ENCODE measurements around the gene CIPC.

CIPC gene

DNA sequence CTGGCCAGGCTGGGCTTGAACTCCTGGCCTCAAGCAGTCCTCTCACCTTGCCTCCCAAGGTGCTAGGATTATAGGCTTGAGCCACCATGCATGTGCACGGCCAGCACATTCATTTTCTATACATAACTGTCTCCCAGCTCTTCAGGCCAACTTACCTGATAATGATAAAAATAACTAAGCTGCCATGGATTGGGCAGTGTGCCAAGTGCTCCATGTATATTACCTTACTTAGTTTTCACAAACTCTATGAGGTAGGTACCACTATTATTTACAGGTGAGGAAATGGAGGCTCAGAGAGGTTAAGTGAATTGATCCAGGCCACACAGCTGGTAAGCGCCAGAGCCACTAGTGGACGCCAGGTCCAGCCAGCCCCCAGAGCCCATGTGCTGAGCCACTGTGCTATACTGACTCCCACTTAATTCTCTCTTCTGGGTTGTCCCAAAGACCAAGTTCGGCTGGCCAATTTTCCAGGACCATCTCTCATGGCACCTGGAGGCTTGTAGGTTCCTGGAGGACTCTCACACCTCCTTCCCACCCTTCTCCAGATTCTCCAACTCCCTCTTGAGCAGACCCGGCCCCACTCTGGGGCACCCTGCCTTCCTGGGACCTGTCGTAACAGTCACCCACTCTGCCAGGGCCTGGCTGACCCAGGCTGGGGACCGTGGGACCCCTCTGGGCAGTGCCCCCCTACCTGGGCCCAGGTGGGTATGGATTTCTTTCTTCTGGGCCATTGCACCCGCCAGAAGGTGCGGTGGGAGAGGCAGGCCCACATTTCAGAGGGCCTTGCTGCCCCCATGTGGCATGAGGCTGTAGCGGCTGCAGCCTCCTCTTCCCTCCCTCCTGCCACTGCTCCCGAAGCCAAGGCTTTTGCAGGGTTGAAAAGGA is 30.2 kb upstream of the CIPC start:
- Histone ChIP-seq H3K79me2 (ENCODE audit: control insufficient read depth, insufficient read depth, low read length, poor library complexity) (no peaks in the 10 kb centered on the region), H3K4me2 (ENCODE audit: low read length) (no peak overlapping the region), H3K14ac (ENCODE audit: low read length) (no peak overlapping the region), H3K9ac (ENCODE audit: low read length) (no peak overlapping the region), H2BK5ac (ENCODE audit: low read depth, low read length, poor library complexity) (no peak overlapping the region), H3K79me1 (ENCODE audit: low read length) (no peaks in the 10 kb centered on the region), H3K18ac (ENCODE audit: low read length) (no peak overlapping the region), H3K27ac (ENCODE audit: low read depth, low read length) (no peak overlapping the region), H3K36me3 (ENCODE audit: control insufficient read depth in 1 of 2, insufficient read depth in 2 of 2, low read length in 2 of 2) (no peaks in the 10 kb centered on the region), H3K27me3 (ENCODE audit: insufficient read depth, low read length) (no peaks in the 10 kb centered on the region), H3K23ac (ENCODE audit: low read length) (no peak overlapping the region), H3K4ac (ENCODE audit: low read depth, low read length) (no peak overlapping the region), H4K12ac (ENCODE audit: low read depth, low read length) (no peak overlapping the region), H3K4me1 (ENCODE audit: control insufficient read depth in 1 of 2, insufficient read depth in 2 of 2, low read length in 2 of 2) (peaks cover 6% of the 10 kb centered on the region in 2 experiments), H2BK120ac (ENCODE audit: insufficient read depth, low read length, poor library complexity) (no peak overlapping the region), H4K91ac (ENCODE audit: low read depth, low read length) (no peak overlapping the region), H2AK5ac (ENCODE audit: low read length) (peak overlapping the region; percentile 73), H2AFZ (ENCODE audit: insufficient read depth, low read length, poor library complexity) (no peak overlapping the region), H3K9me3 (ENCODE audit: insufficient read depth, low read depth, low read length) (peaks cover 2% of the 10 kb centered on the region), H3K4me3 (ENCODE audit: low read depth, low read length) (no peak overlapping the region), H4K8ac (ENCODE audit: low read depth, low read length) (no peak overlapping the region), H2BK12ac (ENCODE audit: low read length) (no peak overlapping the region)
- DNase-seq: peak; percentile 59 to 69
- WGBS (ENCODE audit: extremely low coverage, insufficient coverage, insufficient read length): no CpG with 5 or more reads among the region's 11 CpGs

DNA sequence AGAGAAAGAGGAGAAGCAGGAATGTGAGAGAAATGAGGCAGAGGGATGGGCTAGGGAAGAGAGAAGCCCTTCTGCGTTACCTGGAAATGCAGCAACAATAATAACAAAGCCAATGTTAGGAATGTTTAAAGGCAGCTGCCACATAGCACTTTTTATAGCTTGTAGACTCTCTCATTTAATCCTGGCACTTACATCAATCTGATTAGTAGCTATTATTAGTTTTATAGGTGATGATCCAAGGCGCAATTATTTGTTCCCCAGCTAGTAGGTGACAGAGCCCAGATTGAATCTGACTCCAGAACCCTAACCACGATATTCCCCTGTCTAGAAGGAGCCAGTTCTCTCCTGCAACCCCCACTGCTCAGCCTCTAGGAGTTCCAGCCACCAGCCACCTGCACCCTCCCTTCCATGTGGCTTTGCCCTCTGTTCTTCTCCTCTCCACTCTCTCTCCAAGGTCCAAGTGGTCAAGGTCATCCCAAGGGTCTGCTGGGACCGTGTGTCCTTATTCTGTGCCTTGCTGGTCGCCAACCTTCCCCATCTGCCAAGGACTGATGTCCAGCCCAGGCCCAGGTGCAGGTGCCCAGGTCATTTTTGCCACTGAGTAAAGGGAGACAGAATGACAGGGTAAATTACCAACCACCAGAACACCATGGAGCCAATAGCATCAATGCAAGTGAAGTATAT is 29.4 kb upstream of the CIPC start:
- no peak for DNase-seq
- Histone ChIP-seq H4K12ac (ENCODE audit: low read depth, low read length) (no peak overlapping the region), H3K4me2 (ENCODE audit: low read length) (no peak overlapping the region), H3K27ac (ENCODE audit: low read depth, low read length) (no peak overlapping the region), H3K4ac (ENCODE audit: low read depth, low read length) (no peak overlapping the region), H4K91ac (ENCODE audit: low read depth, low read length) (no peak overlapping the region), H3K9me3 (ENCODE audit: insufficient read depth, low read depth, low read length) (peaks cover 2% of the 10 kb centered on the region), H3K79me2 (ENCODE audit: control insufficient read depth, insufficient read depth, low read length, poor library complexity) (no peaks in the 10 kb centered on the region), H3K4me3 (ENCODE audit: low read depth, low read length) (no peak overlapping the region), H2BK120ac (ENCODE audit: insufficient read depth, low read length, poor library complexity) (no peak overlapping the region), H2BK5ac (ENCODE audit: low read depth, low read length, poor library complexity) (no peak overlapping the region), H3K36me3 (ENCODE audit: control insufficient read depth in 1 of 2, insufficient read depth in 2 of 2, low read length in 2 of 2) (no peaks in the 10 kb centered on the region), H3K27me3 (ENCODE audit: insufficient read depth, low read length) (no peaks in the 10 kb centered on the region), H3K23ac (ENCODE audit: low read length) (no peak overlapping the region), H3K18ac (ENCODE audit: low read length) (no peak overlapping the region), H3K14ac (ENCODE audit: low read length) (no peak overlapping the region), H3K9ac (ENCODE audit: low read length) (no peak overlapping the region), H2AK5ac (ENCODE audit: low read length) (peak overlapping the region; percentile 21), H3K79me1 (ENCODE audit: low read length) (no peaks in the 10 kb centered on the region), H2AFZ (ENCODE audit: insufficient read depth, low read length, poor library complexity) (no peak overlapping the region), H3K4me1 (ENCODE audit: control insufficient read depth in 1 of 2, insufficient read depth in 2 of 2, low read length in 2 of 2) (peaks cover 6% of the 10 kb centered on the region in 2 experiments), H2BK12ac (ENCODE audit: low read length) (no peak overlapping the region), H4K8ac (ENCODE audit: low read depth, low read length) (no peak overlapping the region)
- WGBS (ENCODE audit: extremely low coverage, insufficient coverage, insufficient read length): no CpG with 5 or more reads among the region's 5 CpGs

DNA sequence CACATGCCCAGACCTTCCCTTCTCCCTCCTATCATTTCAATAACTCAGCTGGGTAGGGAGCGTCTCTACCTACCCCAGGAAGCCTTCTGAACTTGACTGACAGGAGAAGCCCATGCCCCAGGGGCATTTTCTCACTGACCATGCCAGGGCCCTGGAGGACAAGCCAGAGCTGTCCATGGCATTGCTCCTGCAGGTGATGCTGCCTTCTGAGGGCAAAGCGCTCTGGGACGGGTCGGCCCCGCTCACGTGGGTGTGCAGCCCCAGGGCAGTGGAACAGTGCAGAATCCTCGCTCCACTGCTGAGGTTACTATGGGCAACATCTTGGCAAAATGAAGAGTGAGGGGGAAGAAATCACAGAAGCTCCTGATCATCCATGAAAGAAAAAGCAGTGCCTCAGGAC is 28.5 kb upstream of the CIPC start:
- H3K27me3 ChIP-seq (ENCODE audit: insufficient read depth, low read length): no peaks in the 10 kb centered on the region
- no CpG with 5 or more reads among the region's 7 CpGs for WGBS (ENCODE audit: extremely low coverage, insufficient coverage, insufficient read length)
- peaks cover 6% of the 10 kb centered on the region in 2 experiments for H3K4me1 ChIP-seq (ENCODE audit: control insufficient read depth in 1 of 2, insufficient read depth in 2 of 2, low read length in 2 of 2)
- no peak overlapping the region for H2BK120ac ChIP-seq (ENCODE audit: insufficient read depth, low read length, poor library complexity)
- no peak overlapping the region for H3K18ac ChIP-seq (ENCODE audit: low read length)
- H2BK12ac ChIP-seq (ENCODE audit: low read length): no peak overlapping the region
- H3K4ac ChIP-seq (ENCODE audit: low read depth, low read length): no peak overlapping the region
- H3K23ac ChIP-seq (ENCODE audit: low read length): no peak overlapping the region
- no peaks in the 10 kb centered on the region for H3K79me2 ChIP-seq (ENCODE audit: control insufficient read depth, insufficient read depth, low read length, poor library complexity)
- no peak overlapping the region for H2AFZ ChIP-seq (ENCODE audit: insufficient read depth, low read length, poor library complexity)
- no peak overlapping the region for H2BK5ac ChIP-seq (ENCODE audit: low read depth, low read length, poor library complexity)
- peaks cover 4% of the 10 kb centered on the region for H3K9me3 ChIP-seq (ENCODE audit: insufficient read depth, low read depth, low read length)
- no peak overlapping the region for H3K14ac ChIP-seq (ENCODE audit: low read length)
- H3K27ac ChIP-seq (ENCODE audit: low read depth, low read length): no peak overlapping the region
- no peak overlapping the region for H4K8ac ChIP-seq (ENCODE audit: low read depth, low read length)
- H3K36me3 ChIP-seq (ENCODE audit: control insufficient read depth in 1 of 2, insufficient read depth in 2 of 2, low read length in 2 of 2): no peaks in the 10 kb centered on the region
- H3K79me1 ChIP-seq (ENCODE audit: low read length): no peaks in the 10 kb centered on the region
- no peak for DNase-seq
- H2AK5ac ChIP-seq (ENCODE audit: low read length): no peak overlapping the region
- H4K91ac ChIP-seq (ENCODE audit: low read depth, low read length): no peak overlapping the region
- no peak overlapping the region for H3K4me3 ChIP-seq (ENCODE audit: low read depth, low read length)
- H4K12ac ChIP-seq (ENCODE audit: low read depth, low read length): no peak overlapping the region
- H3K4me2 ChIP-seq (ENCODE audit: low read length): no peak overlapping the region
- H3K9ac ChIP-seq (ENCODE audit: low read length): no peak overlapping the region

DNA sequence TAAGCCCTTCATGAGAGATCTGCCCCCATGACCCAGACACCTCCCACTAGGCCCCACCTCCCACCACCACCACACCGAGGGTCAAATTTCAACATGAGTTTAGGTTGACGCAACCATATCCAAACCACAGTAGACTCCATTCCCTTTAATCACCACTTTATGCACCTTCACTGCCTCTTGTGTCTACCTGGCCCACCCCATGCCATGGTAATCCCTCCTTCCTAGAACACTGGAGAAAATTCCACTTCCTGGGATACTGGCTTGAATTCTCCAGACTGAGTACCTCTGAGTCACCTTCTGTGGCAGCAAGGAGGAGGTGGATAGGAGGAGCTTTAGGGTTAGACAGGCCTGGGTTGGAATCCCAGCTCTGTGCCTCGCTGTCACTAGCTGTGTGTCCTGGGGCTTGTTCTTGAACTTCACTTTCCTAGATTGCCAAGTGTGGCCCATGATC is 26.1 kb upstream of the CIPC start:
- H3K14ac ChIP-seq (ENCODE audit: low read length): no peak overlapping the region

More for the DNA sequence above, 26.1 kb upstream of the CIPC start:
- no peak overlapping the region for H4K91ac ChIP-seq (ENCODE audit: low read depth, low read length)
- no peak overlapping the region for H2BK5ac ChIP-seq (ENCODE audit: low read depth, low read length, poor library complexity)
- H3K27ac ChIP-seq (ENCODE audit: low read depth, low read length): no peak overlapping the region
- H3K4me3 ChIP-seq (ENCODE audit: low read depth, low read length): no peak overlapping the region
- no peak overlapping the region for H3K18ac ChIP-seq (ENCODE audit: low read length)
- no peak overlapping the region for H2AFZ ChIP-seq (ENCODE audit: insufficient read depth, low read length, poor library complexity)
- no peaks in the 10 kb centered on the region for H3K27me3 ChIP-seq (ENCODE audit: insufficient read depth, low read length)
- peaks cover 15 to 17% of the 10 kb centered on the region in 2 experiments for H3K4me1 ChIP-seq (ENCODE audit: control insufficient read depth in 1 of 2, insufficient read depth in 2 of 2, low read length in 2 of 2)
- no peak overlapping the region for H2BK12ac ChIP-seq (ENCODE audit: low read length)
- no peak overlapping the region for H4K8ac ChIP-seq (ENCODE audit: low read depth, low read length)
- H3K9ac ChIP-seq (ENCODE audit: low read length): no peak overlapping the region
- H2BK120ac ChIP-seq (ENCODE audit: insufficient read depth, low read length, poor library complexity): no peak overlapping the region
- H3K9me3 ChIP-seq (ENCODE audit: insufficient read depth, low read depth, low read length): peaks cover 2% of the 10 kb centered on the region
- no peak overlapping the region for H4K12ac ChIP-seq (ENCODE audit: low read depth, low read length)
- H3K4me2 ChIP-seq (ENCODE audit: low read length): no peak overlapping the region
- no peaks in the 10 kb centered on the region for H3K36me3 ChIP-seq (ENCODE audit: control insufficient read depth in 1 of 2, insufficient read depth in 2 of 2, low read length in 2 of 2)
- H3K79me2 ChIP-seq (ENCODE audit: control insufficient read depth, insufficient read depth, low read length, poor library complexity): no peaks in the 10 kb centered on the region
- H3K4ac ChIP-seq (ENCODE audit: low read depth, low read length): no peak overlapping the region
- peak; percentile 29 to 60 for DNase-seq
- peaks cover 5% of the 10 kb centered on the region for H3K79me1 ChIP-seq (ENCODE audit: low read length)
- WGBS (ENCODE audit: extremely low coverage, insufficient coverage, insufficient read length): no CpG with 5 or more reads among the region's 3 CpGs
- no peak overlapping the region for H3K23ac ChIP-seq (ENCODE audit: low read length)
- no peak overlapping the region for H2AK5ac ChIP-seq (ENCODE audit: low read length)

Data from trophoblast cell (in vitro differentiated cells and primary cell).